HepG2 (cell line): ENCODE data around the gene RAPGEF2. TPM values are rescaled to one million over a fixed set of nuclear protein-coding genes. Genes with fewer than 3 reads are reported as not detected.

Source experiments
- ATAC-seq: fragments of 200-7000 bp; cut with Tn5 transposase; 3 replicates; pipeline ENCODE4 v1.9.1; 2020; ENCODE audit warnings: mild to moderate bottlenecking, moderate library complexity
- BruUV-seq: library from RNA; stranded (reverse); fragments of 400-500 nt; replicated peaks from 2 replicates; lab custom pipeline; 2021; lab: Mats Ljungman, UMichigan
- CTCF ChIA-PET: fragments of 300-600 bp; formaldehyde crosslinking; extraction: SDS; loops from one replicate; lab custom pipeline; 2021; ENCODE audit warnings: low total read pairs, inconsistent platforms, low intra/inter-chr PET ratio; lab: Yijun Ruan, JAX
- POLR2A ChIA-PET: fragments of 350-600 bp; sonication (Branson Sonifier 250); formaldehyde crosslinking; loops from one replicate; lab custom pipeline; 2020; ENCODE audit warnings: antibody characterized with exemption, inconsistent platforms; lab: Yijun Ruan, JAX
- DNase-seq: peaks from one replicate; pipeline ENCODE4 v3.0.0-alpha.2; 2015; ENCODE audit warnings: low spot score
- FAIRE-seq: peaks from 3 replicates; lab custom pipeline; 2011; peaks lifted over from hg19 to GRCh38; lab: Jason Lieb, UNC
- H2AFZ ChIP-seq: one replicate; pipeline ENCODE4 v1.6.1; 2011; ENCODE audit warnings: low read length, inconsistent platforms
- H3K27ac ChIP-seq: fragments of 300-600 bp; 3 replicates; pipeline ENCODE4 v1.8.0; 2011; ENCODE audit warnings: mixed run types, mild to moderate bottlenecking, mixed read lengths, low read length, inconsistent platforms; ENCODE audit not compliant: insufficient read depth; ENCODE audit errors: extremely low read length
- H3K27me3 ChIP-seq, 2 experiments: fragments of 200-600 bp in 1 of 2; 2 replicates in 1 of 2; 3 replicates in 1 of 2; pipeline versions ENCODE4 v1.6.0 to v1.8.0; 2011; ENCODE audit warnings: low read length in 2 of 2, mild to moderate bottlenecking in 2 of 2, moderate library complexity in 2 of 2, inconsistent platforms in 1 of 2; ENCODE audit not compliant: insufficient read depth in 2 of 2, control insufficient read depth in 1 of 2
- H3K36me3 ChIP-seq, 2 experiments: fragments of 200-600 bp in 1 of 2; replicated peaks in 1 of 2; 2 replicates in 1 of 2; 3 replicates in 1 of 2; pipeline versions ENCODE4 v1.5.1 to v1.8.0; 2011; ENCODE audit warnings: low read length in 2 of 2, inconsistent platforms in 1 of 2; ENCODE audit not compliant: insufficient read depth in 2 of 2, control insufficient read depth in 1 of 2
- H3K4me1 ChIP-seq: 2 replicates; pipeline ENCODE4 v1.5.1; 2012; ENCODE audit warnings: low read length, inconsistent platforms; ENCODE audit not compliant: insufficient read depth
- H3K4me2 ChIP-seq: 2 replicates; pipeline ENCODE4 v1.6.0; 2011; ENCODE audit warnings: low read depth, low read length, inconsistent platforms
- H3K4me3 ChIP-seq, 3 experiments: fragments of 200-600 bp in 1 of 3; sonication (generic), shearing (Covaris generic) in 1 of 3; replicated peaks in 1 of 3; 2 replicates each; pipeline ENCODE4 v1.5.1; 2011 to 2016; ENCODE audit warnings: low read length in 3 of 3, inconsistent platforms in 2 of 3, low read depth in 2 of 3, mild to moderate bottlenecking in 2 of 3, control low read depth in 1 of 3, mixed read lengths in 1 of 3; ENCODE audit not compliant: insufficient read depth in 1 of 3
- H3K79me2 ChIP-seq: one replicate; pipeline ENCODE4 v1.6.1; 2011; ENCODE audit warnings: low read length, inconsistent platforms; ENCODE audit not compliant: insufficient read depth
- H3K9ac ChIP-seq: 2 replicates; pipeline ENCODE4 v1.6.0; 2011; ENCODE audit warnings: mild to moderate bottlenecking, low read depth, low read length, inconsistent platforms; ENCODE audit not compliant: insufficient read depth
- H3K9me3 ChIP-seq: 2 replicates; pipeline ENCODE4 v1.5.1; 2012; ENCODE audit warnings: mild to moderate bottlenecking, low read length
- H4K20me1 ChIP-seq: 2 replicates; pipeline ENCODE4 v1.6.0; 2011; ENCODE audit warnings: inconsistent platforms, mild to moderate bottlenecking, low read length, moderate library complexity; ENCODE audit not compliant: insufficient read depth
- FOXK1 ChIP-seq: sonication (generic); formaldehyde crosslinking; IDR thresholded peaks from 2 replicates; pipeline ENCODE4 v1.4.0; 2020; ENCODE audit warnings: low read depth, missing genetic modification reagents, borderline replicate concordance
- KAT2B ChIP-seq: fragments of 150-350 bp; IDR thresholded peaks from 2 replicates; pipeline ENCODE4 v1.6.1; 2014; ENCODE audit warnings: low read depth, low read length, borderline replicate concordance
- NFRKB ChIP-seq: fragments of 450-650 bp; IDR thresholded peaks from 2 replicates; pipeline ENCODE4 v1.6.1; 2017
- STAG1 ChIP-seq: sonication (generic); formaldehyde crosslinking; IDR thresholded peaks from 2 replicates; pipeline ENCODE4 v1.4.0; 2020; ENCODE audit warnings: missing genetic modification reagents
- THAP9 ChIP-seq: sonication (generic); formaldehyde crosslinking; IDR thresholded peaks from 2 replicates; pipeline ENCODE4; 2020; ENCODE audit warnings: missing genetic modification reagents, mild to moderate bottlenecking, borderline replicate concordance
- ZFP36L2 ChIP-seq: sonication (generic); formaldehyde crosslinking; IDR thresholded peaks from 2 replicates; pipeline ENCODE4 v1.4.0; 2020; ENCODE audit warnings: missing genetic modification reagents
- ZNF136 ChIP-seq: sonication (generic); formaldehyde crosslinking; IDR thresholded peaks from 2 replicates; pipeline ENCODE4 v1.8.1; 2022; ENCODE audit warnings: low read depth, mild to moderate bottlenecking, moderate library complexity, missing genetic modification reagents
- WGBS: methylation state at CpG from one replicate; pipeline ENCODE4 v1.1.6; 2017; ENCODE audit warnings: low lambda C conversion rate; 5-methylcytosine and 5-hydroxymethylcytosine counted together
- in situ Hi-C: cut with HindIII; loops from 2 replicates; pipeline ENCODE4 v1.10.0; 2017; ENCODE audit warnings: low pct_unique_long_range_greater_than_20kb; ENCODE audit not compliant: extremely low pct_ligation_motif_present
- intact Hi-C: fragments of 100-400 bp; cut with micrococcal nuclease; formaldehyde crosslinking; loops from one replicate; pipeline ENCODE4 v1.10.0; 2022; ENCODE audit not compliant: unreplicated experiment
- polyA plus RNA-seq, 8 experiments: library from polyadenylated mRNA; depleted of rRNA in 3 of 8; stranded (reverse) in 7 of 8; unstranded in 1 of 8; fragments of >200 nt; fragmentation: Illumina TruSeq in 4 of 8; extraction: Trizol in 4 of 8; gene quantifications; 2 replicates each; pipeline versions ENCODE4 v1.2.1 to v1.2.3, GENCODE V29; 2011 to 2016; ENCODE audit warnings: low read depth in 4 of 8, missing spikeins in 1 of 8, mixed read lengths in 1 of 8; ENCODE audit not compliant: insufficient read depth in 1 of 8
- total RNA-seq, 5 experiments: library from RNA; depleted of rRNA; stranded (reverse); fragments of >200 nt; fragmentation: Illumina TruSeq; extraction: Trizol; gene quantifications; 2 replicates each; pipeline ENCODE4 v1.2.3, GENCODE V29; 2016; ENCODE audit warnings: low read depth in 1 of 5

RAPGEF2 gene
- total and polyA plus RNA-seq, 2 of the 13 experiments (the other 11 are each of a cell fraction or from before 2014, with no cell fraction given) = 19.2 to 23.0 TPM

GRCh38 chr4:159108124-159108523 is 5.2 kb downstream of the RAPGEF2 start:
- H3K27me3 ChIP-seq = no peaks in the 10 kb centered on the region; a peak in 1 of 5 replicates
- no peak overlapping the region for H3K9ac ChIP-seq
- H3K4me2 ChIP-seq = no peak overlapping the region
- ATAC-seq (no peak), FAIRE-seq (no peak), DNase-seq (no peak)
- TF ChIP-seq NFRKB = no peak
- no peak for TF ChIP-seq ZFP36L2 (CRISPR knock-in tag)
- TF ChIP-seq STAG1 = no peak
- TF ChIP-seq THAP9 = no peak
- no peak for TF ChIP-seq FOXK1 (CRISPR knock-in tag)
- no peak for TF ChIP-seq KAT2B
- no peak for TF ChIP-seq ZNF136 (CRISPR knock-in tag)
- H3K27ac ChIP-seq = no peak overlapping the region
- no peaks in the 10 kb centered on the region for H3K9me3 ChIP-seq
- intact Hi-C loops = loop anchor here (10.0 kb wide), 2 partner anchors 203 to 383 kb away; partner anchors contain the start of gene PPID
- H3K79me2 ChIP-seq = peaks cover 81% of the 10 kb centered on the region
- no peaks in the 10 kb centered on the region for H3K36me3 ChIP-seq
- H3K4me3 ChIP-seq = no peak overlapping the region
- H3K4me1 ChIP-seq = peaks cover 38% of the 10 kb centered on the region
- no peak overlapping the region for H2AFZ ChIP-seq
- in situ Hi-C loops = loop anchor here (10.0 kb wide), 1 partner anchor 67 kb away; no protein-coding TSS in a partner anchor
- peaks cover 10% of the 10 kb centered on the region; the same call in 1 of the 2 replicates for H4K20me1 ChIP-seq
- BruUV-seq = no TSS peak
- ChIA-PET CTCF (no interaction called here), POLR2A (no interaction called here)
- 88% methylated on average over 3 of the region's 3 CpGs for WGBS
